BE2C (cell line): Measurements from ENCODE around the gene RTP2.

Experiments
- DNase-seq: peaks from one replicate; pipeline ENCODE4 v3.0.0-alpha.2; 2020
- H3K27me3 ChIP-seq: fragments of 250-450 bp; sonication (Bioruptor Pico); 2 replicates; pipeline ENCODE4 v1.5.1; 2020; ENCODE audit warnings: mild to moderate bottlenecking
- H3K36me3 ChIP-seq: fragments of 250-450 bp; sonication (Bioruptor Pico); 2 replicates; pipeline ENCODE4 v1.5.1; 2020; ENCODE audit warnings: mild to moderate bottlenecking
- H3K4me1 ChIP-seq: fragments of 250-450 bp; sonication (Bioruptor Pico); 2 replicates; pipeline ENCODE4 v1.5.1; 2020
- H3K4me3 ChIP-seq: 2 replicates; pipeline ENCODE4 v1.5.1; 2011; ENCODE audit warnings: low read depth, low read length
- H3K9me3 ChIP-seq: fragments of 250-450 bp; sonication (Bioruptor Pico); 2 replicates; pipeline ENCODE4 v1.5.1; 2020
- CTCF ChIP-seq: IDR thresholded peaks from 2 replicates; pipeline ENCODE4 v1.5.1; 2012; ENCODE audit warnings: mild to moderate bottlenecking, low read depth, low read length

The RTP2 gene

GRCh38 chr3:187722206-187722612 lies 19.9 kb upstream of the RTP2 start:
- TF ChIP-seq CTCF, result no peak
- Histone ChIP-seq H3K27me3 (no peaks in the 10 kb centered on the region), H3K4me1 (no peaks in the 10 kb centered on the region), H3K36me3 (no peaks in the 10 kb centered on the region), H3K9me3 (no peaks in the 10 kb centered on the region), H3K4me3 (no peak overlapping the region)
- no peak for DNase-seq

- no peaks in the 10 kb centered on the region for H3K36me3 ChIP-seq
- no peaks in the 10 kb centered on the region for H3K4me1 ChIP-seq
- no peaks in the 10 kb centered on the region for H3K9me3 ChIP-seq
- H3K4me3 ChIP-seq, result no peak overlapping the region
- TF ChIP-seq CTCF, result no peak
- DNase-seq, result no peak
- no peaks in the 10 kb centered on the region for H3K27me3 ChIP-seq
These were observed 18.7 kb upstream of the RTP2 start for GRCh38 chr3:187721055-187721454.

GRCh38 chr3:187720337-187720670 lies 17.9 kb upstream of the RTP2 start:
- no peaks in the 10 kb centered on the region for H3K27me3 ChIP-seq
- H3K4me3 ChIP-seq, result no peak overlapping the region
- H3K9me3 ChIP-seq, result no peaks in the 10 kb centered on the region
- H3K36me3 ChIP-seq, result no peaks in the 10 kb centered on the region
- TF ChIP-seq CTCF, result no peak
- DNase-seq, result no peak
- no peaks in the 10 kb centered on the region for H3K4me1 ChIP-seq

GRCh38 chr3:187719628-187720336 lies 17.4 kb upstream of the RTP2 start:
- Histone ChIP-seq H3K27me3 (no peaks in the 10 kb centered on the region), H3K36me3 (no peaks in the 10 kb centered on the region), H3K4me3 (no peak overlapping the region), H3K9me3 (no peaks in the 10 kb centered on the region), H3K4me1 (no peaks in the 10 kb centered on the region)
- no peak for DNase-seq
- TF ChIP-seq CTCF, result no peak

GRCh38 chr3:187718802-187719201 lies 16.4 kb upstream of the RTP2 start:
- H3K36me3 ChIP-seq, result no peaks in the 10 kb centered on the region
- no peaks in the 10 kb centered on the region for H3K9me3 ChIP-seq
- H3K4me3 ChIP-seq, result no peak overlapping the region
- TF ChIP-seq CTCF, result no peak
- H3K27me3 ChIP-seq, result no peaks in the 10 kb centered on the region
- H3K4me1 ChIP-seq, result no peaks in the 10 kb centered on the region
- DNase-seq, result no peak

- TF ChIP-seq CTCF, result no peak
- Histone ChIP-seq H3K4me1 (no peaks in the 10 kb centered on the region), H3K36me3 (no peaks in the 10 kb centered on the region), H3K4me3 (no peak overlapping the region), H3K9me3 (no peaks in the 10 kb centered on the region), H3K27me3 (no peaks in the 10 kb centered on the region)
- DNase-seq, result no peak
These were observed 15.2 kb upstream of the RTP2 start for GRCh38 chr3:187717572-187717971.
